Measurements from ENCODE around the gene MTFR1L.
A peak's percentile ranks its signal among the peaks of the same experiment; 100 is the strongest.

The MTFR1L gene

DNA sequence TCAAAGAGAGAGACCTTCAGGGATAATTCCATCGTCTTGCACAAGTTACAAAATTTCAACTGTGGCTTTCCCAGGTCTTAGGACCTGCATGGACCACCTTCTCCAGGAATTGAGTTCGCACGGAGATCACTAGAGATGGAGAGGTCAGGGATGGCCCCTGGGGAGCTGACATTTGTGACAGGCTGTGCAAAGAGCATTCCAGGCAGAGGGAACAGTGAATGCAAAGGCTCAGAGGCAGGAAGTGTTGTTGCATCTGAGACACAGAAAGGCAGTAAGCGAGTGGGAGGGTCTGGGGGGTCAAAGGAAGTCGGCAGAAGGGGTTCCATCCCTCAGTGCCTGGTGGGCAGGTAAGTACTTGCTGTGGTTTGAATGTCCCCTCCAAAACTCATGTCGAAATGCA, 29.3 kb upstream of the MTFR1L start:
- DNase-seq (ENCODE audit: low read depth in 2 of 2, low spot score in 1 of 2): no peak

DNA sequence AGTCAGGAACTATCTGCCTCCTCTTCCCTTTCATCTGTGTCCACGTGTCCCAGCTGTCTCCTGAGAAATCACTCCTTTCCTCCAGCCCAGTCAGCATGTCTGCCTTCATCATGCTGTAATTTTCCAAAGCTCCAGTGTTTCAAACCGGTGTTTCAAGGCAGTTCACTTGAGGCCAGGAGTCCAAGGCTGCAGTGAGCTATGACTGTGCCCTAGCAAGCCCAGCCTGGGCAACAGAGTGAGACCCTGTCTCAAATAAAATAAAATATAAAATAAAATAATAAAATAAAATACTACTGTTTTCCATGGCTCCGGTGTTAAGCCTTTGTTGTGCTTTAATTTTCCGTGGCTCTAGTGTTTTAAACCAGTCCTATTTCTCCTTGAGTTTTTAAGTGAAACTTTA, 27.6 kb upstream of the MTFR1L start:
- no peak for DNase-seq (ENCODE audit: low read depth in 2 of 2, low spot score in 1 of 2)

DNA sequence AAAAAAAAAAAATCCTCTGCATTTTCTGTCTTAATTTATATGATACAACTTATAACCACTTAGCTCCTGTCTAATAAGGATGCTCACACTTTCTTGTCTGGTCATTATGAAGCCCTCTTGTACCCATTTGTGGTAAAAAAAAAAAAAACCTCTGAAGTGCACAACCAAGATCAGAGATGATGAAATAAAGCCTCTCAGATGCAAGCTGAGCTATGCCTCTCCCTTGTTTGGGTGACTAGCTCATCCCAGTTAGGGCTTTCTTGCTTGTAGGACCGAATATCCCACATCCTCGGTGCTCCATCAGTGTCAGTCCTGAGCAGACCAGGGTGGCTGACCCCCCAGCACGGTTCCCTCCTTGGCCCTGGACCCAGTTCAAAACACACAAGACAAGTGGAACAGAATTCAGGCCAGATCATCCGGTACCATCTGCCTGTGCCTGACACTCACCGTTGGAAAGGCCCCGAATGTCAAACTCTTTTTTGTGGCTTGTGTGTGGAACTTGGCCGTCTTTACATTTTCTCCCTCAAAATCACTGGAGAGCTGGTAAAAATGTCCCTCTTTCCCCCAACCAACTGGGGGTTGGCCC, 26.1 kb upstream of the MTFR1L start:
- DNase-seq (ENCODE audit: low read depth in 2 of 2, low spot score in 1 of 2): no peak

DNA sequence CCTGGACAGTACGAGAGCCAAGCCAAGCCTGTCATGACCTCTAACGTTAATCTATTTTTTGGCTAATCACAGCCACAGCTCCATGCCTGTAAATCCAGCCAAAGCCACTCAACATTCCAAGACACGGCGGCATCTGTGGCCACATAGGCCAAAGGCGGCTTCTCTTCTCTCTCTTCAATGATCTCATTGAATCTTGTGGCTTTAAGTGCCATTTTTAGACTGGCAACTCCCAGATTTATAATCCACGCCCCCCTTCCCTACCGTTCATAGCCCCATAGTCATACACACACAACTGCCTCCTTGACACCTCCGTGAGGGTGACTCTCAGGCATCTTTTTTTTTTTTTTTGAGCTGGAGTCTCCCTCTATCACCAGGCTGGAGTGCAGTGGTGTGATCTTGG, 25.4 kb upstream of the MTFR1L start:
- DNase-seq (ENCODE audit: low read depth in 2 of 2, low spot score in 1 of 2): no peak

DNA sequence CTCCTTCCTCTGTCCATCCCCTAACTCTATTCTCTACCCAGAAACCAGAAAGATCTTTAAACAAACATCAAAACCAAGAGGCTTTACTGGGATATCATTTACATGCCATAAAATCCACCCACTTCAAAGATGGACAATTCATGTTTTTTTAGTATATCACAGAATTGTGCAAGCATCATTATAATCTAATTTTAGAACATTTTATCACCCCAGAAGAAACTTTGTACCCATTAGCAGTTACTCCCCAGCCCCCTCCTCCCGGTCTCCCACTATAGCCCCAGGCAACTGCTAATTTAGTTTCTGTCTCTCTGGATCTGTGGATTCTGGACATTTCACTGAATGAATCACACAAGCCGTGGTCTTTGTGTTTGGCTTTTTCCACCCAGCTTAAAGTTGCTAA, 24.5 kb upstream of the MTFR1L start:
- DNase-seq (ENCODE audit: low read depth in 2 of 2, low spot score in 1 of 2): no peak

DNA sequence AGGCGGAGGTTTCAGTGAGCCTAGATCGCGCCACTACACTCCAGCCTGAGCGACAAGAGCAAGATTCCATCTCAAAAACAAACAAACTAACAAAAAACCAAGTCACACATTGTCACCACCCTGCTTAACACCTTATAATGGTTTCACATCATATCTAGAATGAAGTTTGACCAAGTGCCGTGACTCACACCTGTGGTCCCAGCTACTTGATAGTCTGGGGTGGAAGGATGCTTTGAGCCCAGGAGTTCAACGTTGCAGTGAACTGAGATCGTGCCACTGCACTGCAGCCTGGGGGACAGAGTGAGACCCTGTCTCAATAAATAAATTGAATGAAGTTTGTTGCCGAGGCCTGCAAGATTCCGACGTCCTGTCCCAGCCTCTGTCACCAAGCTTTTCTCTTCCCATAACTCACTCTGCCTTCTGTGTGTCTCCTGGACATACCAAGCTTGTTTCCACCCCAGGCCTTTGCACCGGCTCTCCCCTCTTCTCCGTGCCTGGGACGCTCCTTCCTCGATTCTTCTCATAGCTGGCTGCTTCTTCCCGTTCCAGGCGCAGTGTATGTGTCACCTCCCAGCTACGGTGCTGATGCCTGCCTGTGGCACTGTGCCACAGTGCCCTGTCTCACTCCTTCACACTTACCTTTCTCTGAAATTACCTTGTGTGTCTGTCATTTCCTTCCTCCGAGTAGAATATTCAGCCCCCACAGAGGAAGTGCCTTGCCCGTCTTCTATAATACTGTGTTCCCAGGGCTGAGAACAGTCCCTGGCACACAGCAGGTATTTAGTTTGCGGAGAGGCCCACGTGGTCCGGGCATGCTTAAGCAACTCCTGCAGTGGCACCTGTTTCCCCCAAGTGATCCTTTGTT, 23.6 kb upstream of the MTFR1L start:
- no peak for DNase-seq (ENCODE audit: low read depth in 2 of 2, low spot score in 1 of 2)

DNA sequence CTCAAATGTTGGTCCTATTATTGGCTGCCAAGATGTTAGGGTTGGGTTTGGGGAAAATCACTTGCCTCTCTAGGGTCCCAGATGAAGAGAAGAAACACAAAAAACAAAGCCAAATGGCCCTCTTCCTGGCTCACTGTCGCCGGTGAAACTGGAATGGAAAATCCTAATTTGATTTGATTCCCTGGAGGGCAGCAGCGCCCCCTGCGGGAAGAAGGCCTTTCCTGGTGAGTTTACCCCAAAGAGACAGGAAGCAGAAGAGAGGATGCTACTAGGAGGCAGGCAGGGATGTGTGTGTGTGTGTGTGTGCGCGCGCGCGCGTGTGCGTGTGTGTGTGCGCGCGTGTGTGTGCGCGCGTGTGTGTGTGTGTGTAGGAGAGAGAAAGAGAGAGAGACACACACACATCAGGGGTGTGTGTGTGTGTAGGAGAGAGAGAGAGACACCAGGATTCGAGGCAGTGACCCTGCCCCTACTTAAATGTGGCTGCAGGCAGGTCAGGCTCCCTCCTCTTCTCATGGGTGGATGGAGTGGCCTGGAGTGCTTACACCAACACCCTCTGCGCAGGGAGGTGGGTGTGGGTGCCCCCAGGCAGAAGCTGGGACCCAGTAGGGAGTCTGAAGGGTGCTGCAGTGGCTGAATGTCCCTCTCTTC, 22.8 kb upstream of the MTFR1L start:
- peak; percentile 61 to 84 for DNase-seq (ENCODE audit: low read depth in 2 of 2, low spot score in 1 of 2)

DNA sequence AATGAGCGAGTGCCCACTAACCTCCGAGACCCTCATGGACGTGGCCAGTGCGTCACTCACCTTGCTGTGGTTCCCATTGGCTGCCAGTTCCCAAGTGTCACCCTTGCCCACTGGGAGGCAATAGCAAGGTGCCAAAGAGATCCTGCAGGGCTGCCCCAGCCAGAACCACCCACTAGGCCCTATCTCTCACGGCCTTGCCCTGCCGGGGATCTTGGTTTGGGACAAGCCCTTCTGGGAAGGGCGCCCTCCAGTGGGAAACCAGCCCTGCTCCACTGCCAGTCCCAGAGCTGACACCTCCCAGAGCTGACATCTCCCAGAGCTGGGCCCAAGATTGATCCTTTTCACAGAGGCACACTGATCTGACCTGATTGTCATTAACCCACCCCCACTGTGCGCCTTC, 21.8 kb upstream of the MTFR1L start:
- no peak for DNase-seq (ENCODE audit: low read depth in 2 of 2, low spot score in 1 of 2)

DNA sequence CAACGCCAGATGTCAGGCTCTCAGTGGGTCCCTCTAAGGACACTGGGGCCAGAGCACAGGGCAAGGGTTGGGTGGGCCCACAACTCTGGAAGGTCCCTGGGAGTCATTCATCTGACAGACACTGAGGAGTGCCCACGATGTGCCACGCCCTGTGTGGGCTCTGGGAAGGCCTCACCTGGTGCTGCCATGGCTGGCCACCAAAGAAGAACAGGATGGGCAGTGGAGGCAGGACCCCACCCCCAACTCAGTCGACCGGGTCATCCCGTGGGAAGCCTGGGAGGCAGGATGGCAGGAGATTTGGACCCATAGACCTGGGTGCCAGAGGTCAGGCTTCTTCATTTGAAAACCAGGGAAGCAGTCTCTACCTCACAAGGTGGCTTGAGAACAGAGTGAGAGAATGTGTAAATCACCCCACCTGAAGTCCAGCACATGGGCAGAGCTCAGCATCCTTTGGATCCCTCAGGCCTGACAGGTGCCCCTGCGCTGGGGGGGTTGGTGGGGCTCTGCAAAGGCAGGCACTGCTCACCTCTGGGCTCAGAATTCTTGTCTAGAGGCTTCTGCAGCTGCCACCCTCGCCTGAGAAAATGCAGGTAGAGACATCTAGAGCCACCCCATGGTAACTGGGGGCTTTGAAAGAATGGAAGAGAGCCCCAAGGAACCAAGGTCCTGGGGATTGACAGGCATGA, 20.9 kb upstream of the MTFR1L start:
- DNase-seq (ENCODE audit: low read depth in 2 of 2, low spot score in 1 of 2): no peak

DNA sequence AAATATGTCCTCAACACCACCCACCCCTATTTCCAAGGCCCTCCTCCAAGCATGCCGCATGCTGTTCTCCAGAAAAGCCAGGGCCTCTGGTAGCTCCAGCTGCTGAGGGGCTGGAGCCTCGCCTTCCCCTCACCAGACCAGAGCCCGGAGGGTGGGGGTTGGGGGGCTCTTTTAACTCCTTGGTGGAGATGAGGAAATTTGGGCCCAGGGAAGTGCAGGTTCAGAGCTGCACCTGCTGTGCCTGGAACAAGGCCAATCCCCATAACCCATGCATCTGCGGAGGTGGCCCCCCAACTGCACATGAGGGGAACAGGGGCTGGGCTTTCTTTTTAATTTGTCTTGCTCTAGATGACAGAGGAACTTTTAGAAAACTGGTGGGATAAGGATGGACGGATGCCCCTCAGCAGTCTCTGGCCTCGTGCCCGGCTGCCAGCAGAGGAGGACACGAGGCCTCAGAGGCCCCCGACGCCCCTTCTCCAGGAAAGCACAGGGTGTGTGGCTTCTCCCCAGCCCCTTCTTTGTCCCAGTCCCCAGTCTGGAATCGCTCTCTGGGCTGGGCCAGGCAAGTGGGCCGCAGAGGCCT, 20.3 kb upstream of the MTFR1L start:
- DNase-seq (ENCODE audit: low read depth in 2 of 2, low spot score in 1 of 2): no peak

DNA sequence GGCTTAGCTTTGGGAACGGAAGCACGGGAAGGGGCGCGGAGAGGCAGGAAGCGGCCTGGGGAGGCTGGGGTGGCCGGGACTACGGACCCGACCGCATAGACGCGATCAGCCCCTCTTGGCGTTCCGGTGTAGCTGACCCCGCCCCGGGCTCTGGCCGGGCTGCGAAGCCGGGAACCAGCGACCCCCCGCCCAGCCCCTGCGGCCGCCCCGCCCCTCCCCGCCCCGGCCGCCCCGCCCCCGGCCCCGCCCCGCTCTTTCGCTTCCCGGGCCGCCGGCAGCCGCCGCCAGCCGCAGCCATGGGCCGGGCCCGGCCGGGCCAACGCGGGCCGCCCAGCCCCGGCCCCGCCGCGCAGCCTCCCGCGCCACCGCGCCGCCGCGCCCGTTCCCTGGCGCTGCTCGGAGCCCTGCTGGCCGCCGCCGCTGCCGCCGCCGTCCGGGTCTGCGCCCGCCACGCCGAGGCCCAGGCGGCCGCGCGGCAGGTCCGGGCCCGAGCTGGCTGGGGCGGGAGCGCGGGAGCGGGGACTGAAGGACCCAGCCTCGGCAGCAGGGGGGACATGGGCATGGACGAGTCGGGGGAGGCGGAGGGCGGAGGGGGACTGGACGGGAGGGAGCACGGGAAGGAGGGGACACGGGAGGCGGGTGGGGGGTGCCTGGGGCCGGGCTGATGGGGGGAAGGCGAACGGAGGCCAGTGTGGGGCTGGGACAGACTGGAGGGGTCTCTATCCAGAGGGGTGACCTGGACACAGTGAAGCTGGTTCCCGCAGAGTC, 19.6 kb upstream of the MTFR1L start, which contains the start of gene SELENON:
Gene SELENON (plus strand): TSS at position 259 of the 768 bp plus-strand sequence. CDS start 38 bp downstream, at position 297.
- DNase-seq (ENCODE audit: low read depth in 2 of 2, low spot score in 1 of 2): no peak

DNA sequence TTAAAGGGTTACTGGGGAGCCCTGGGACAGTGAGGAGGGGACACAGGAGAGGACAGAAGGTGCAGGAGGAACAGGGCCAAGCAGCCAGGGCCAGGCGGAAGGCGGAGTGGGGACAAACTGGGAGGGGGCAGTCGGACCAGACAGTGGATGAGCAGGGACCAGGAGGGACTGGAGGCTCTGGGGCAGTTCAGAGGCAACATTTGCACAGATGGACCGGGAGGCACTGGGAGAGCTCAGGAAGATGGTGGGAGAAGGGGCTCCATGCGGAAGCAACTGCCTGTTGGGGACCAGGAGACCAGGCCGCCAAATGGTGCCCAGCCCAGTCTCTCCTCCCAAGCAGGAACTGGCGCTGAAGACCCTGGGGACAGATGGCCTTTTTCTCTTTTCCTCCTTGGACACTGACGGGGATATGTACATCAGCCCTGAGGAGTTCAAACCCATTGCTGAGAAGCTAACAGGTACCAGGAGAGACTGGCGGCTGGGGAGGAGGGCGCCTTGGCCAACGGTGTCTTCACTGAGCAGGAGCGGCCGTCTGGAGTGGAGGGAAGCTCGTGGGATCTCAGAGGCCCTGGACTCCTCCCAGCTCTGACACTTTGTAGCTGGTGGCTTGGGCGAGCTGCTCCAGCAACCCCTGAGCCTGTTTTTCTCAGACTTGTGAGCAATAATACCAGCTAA, 18.9 kb upstream of the MTFR1L start:
- no peak for DNase-seq (ENCODE audit: low read depth in 2 of 2, low spot score in 1 of 2)

DNA sequence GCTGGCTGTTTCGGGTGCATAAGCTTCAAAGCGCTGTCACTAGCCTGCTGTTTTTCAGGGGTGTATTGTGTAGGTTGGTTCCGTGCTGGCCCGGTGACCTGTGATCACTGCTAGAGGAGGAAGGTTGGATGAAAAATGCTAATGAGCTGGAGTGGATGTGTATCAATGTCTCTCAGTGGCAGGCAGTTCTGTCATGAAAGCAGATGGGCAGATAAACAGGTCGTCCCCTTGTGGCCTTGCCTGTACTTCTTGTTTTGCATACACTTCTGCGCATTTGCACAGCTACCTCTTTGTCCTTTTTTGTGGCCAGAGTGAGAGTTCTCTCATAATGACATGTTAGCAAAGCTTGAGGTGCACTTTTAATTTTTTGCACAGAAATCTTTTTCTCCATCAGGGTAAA, 16.8 kb upstream of the MTFR1L start:
- DNase-seq (ENCODE audit: low read depth in 2 of 2, low spot score in 1 of 2): no peak

DNA sequence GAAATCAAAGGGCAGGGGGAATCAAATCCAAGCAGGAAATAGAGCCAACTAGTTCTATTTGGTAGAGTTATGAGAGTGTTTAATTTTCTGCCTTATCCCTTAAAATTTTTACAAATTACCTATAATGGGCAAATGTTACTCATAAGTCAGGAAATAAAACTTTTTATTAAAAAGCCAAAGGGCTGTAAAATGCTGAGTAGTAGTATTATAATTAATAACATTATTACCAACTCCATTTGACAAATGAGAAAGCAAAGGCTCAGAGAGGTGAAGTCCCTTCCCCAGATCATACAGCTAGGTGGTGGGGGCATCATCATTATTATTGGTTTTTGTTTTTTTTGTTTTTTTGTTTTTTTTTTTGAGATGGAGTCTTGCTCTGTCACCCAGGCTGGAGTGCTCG, 16.4 kb upstream of the MTFR1L start:
- DNase-seq (ENCODE audit: low read depth in 2 of 2, low spot score in 1 of 2): no peak

DNA sequence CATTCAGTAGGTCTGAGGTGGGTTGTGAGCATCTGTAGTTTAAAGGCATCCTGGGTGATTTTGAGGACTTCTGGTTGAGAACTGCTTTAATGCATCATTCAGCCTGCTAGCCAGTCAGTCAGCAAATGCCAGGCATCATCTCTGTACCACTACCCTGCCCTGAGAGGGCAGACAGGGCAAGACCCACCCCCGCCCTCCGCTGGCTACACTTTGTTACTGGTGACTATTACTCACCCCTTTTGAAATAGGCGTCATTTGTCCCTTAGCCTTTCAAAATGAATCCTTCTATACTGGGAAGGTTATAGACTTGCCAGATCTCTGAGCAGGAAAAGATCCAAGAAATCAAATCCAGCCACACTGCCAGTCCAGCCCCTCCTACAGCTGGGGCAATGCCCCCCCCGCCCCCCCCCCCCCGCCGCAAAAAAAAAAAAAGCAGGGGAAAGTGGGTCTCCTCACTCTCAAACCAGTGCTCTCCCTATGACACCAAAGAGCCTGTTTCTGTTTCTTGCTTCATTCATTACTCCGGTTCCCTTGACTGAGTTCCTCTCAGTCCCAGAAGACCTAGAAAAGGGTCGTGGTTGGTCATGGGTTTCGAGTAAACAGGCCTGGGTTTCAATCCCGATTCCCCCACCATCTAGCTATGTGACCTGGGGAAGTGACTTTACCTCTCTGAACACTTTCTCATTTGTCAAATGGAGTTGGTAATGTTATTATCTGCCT, 15.3 kb upstream of the MTFR1L start:
- DNase-seq (ENCODE audit: low read depth in 2 of 2, low spot score in 1 of 2): no peak

DNA sequence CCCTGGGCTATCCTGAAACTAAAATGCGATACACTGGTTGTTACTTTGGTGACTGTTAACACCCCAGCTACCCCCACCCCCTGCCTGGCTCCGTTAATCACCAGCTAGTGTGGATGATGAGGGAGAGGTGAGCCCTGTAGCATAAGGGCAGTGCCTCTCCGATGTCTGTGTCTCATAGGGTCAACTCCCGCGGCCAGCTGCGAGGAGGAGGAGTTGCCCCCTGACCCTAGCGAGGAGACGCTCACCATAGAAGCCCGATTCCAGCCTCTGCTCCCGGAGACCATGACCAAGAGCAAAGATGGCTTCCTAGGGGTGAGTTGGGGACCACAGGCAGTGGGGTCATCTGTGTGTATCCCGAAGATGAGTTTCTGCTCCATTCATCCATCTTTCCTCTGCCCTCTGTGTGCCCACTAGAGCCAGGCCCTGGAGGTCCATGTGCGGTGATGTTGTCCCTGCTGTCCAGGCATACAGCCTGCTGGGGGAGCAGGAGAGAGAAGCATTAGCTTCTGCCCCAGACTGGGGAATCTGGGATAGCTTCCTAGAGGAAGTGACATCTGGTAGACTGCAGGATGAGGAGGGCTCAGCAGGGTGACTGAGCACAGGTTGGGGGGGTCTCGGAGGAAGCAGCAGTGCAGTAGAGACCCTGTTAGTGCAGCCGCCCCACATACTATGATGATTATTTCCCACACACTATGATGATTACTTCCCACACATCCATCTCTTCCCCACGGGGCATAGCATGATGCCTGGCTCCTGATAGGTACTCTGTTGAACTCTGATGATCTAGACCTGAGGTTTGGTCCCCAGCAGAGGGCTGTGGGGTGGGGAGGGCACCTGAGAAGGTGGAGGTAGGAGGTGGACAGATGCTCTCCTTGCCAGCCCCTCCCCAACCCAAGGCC, 14.5 kb upstream of the MTFR1L start:
- no peak for DNase-seq (ENCODE audit: low read depth in 2 of 2, low spot score in 1 of 2)

DNA sequence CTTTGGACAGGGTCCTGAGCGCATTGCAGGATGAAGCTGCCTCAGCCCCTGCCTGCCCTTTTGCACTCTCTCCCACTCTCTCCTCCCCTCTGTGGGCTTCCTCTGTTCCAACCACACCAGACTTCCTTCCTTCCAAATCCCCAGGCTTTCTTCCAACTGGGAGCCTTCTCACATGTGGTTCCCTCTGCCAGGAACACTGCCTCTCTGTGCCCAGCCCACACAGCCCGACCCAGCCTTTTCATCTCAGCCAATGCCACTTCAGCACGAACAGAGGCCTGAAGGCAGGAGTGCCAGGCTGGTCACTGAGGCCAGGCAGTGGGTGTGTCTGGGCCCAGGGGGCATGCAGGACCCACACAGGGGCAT, 13.9 kb upstream of the MTFR1L start:
- no peak for DNase-seq (ENCODE audit: low read depth in 2 of 2, low spot score in 1 of 2)

DNA sequence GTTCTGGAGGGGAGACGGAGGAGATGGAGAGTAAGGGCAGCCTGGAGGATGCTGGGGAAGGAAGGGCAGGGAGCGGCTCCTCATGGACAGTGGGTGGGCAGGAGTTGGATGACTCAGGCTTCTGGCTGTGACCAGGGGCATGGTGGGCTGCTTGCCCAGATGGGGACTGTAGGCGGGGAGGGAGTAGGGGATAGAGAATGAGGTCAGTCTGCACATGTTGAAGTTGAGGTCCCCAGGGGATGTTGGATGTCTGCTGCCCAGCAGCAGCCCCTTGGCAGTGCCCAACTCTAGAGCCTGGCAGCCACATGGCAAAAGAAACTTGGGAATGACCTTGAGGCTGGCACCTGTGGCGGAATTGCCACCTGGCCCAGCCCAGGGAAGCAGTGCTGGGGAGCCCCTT, 13.3 kb upstream of the MTFR1L start:
- no peak for DNase-seq (ENCODE audit: low read depth in 2 of 2, low spot score in 1 of 2)
